GM13976 (cell line): ENCODE results near the gene LRRC26.

Experiments
- DNase-seq: peaks from one replicate; pipeline ENCODE4 v3.0.0; 2012; ENCODE audit warnings: low spot score
- CTCF ChIP-seq: IDR thresholded peaks from 2 replicates; pipeline ENCODE4 v1.5.1; 2012; ENCODE audit warnings: borderline replicate concordance, mild to moderate bottlenecking; ENCODE audit not compliant: insufficient read depth; ENCODE audit errors: extremely low read depth, missing control alignments, control extremely low read depth
- in situ Hi-C: fragments of 300-500 bp; cut with MboI; formaldehyde crosslinking; loops from one replicate; pipeline ENCODE4 v1.12.0; 2022; ENCODE audit warnings: low sequenced_read_pairs, mixed read lengths, inconsistent platforms; ENCODE audit not compliant: unreplicated experiment

LRRC26 gene

GRCh38 chr9:137215196-137215986 lies 45.5 kb upstream of the LRRC26 start:
- TF ChIP-seq CTCF, result no peak
- DNase-seq, result no peak
- in situ Hi-C loops, result no loop called here

GRCh38 chr9:137214620-137215019 lies 44.8 kb upstream of the LRRC26 start:
- in situ Hi-C loops, result no loop called here
- TF ChIP-seq CTCF, result no peak
- no peak for DNase-seq

GRCh38 chr9:137213160-137214060 lies 43.6 kb upstream of the LRRC26 start:
- no peak for TF ChIP-seq CTCF
- in situ Hi-C loops, result no loop called here
- DNase-seq, result no peak

- in situ Hi-C loops, result no loop called here
- DNase-seq, result no peak
- TF ChIP-seq CTCF, result no peak
Measured at GRCh38 chr9:137212520-137212919, 42.7 kb upstream of the LRRC26 start.

GRCh38 chr9:137211532-137211931 lies 41.7 kb upstream of the LRRC26 start:
- in situ Hi-C loops, result no loop called here
- TF ChIP-seq CTCF, result no peak

GRCh38 chr9:137206602-137207001 lies 36.8 kb upstream of the LRRC26 start:
- DNase-seq, result no peak
- in situ Hi-C loops, result no loop called here
- TF ChIP-seq CTCF, result no peak

More at GRCh38 chr9:137211532-137211931, 41.7 kb upstream of the LRRC26 start:
- DNase-seq, result no peak
